ENCODE measurements around the gene EDAR.

The EDAR gene

GRCh38 chr2:108919571-108920373 is 69.2 kb downstream of the EDAR start:
- Histone ChIP-seq H3K9me3 (ENCODE audit: control insufficient read depth, low read length) (no peaks in the 10 kb centered on the region), H3K9ac (no peak overlapping the region), H3K79me2 (no peaks in the 10 kb centered on the region), H2AFZ (no peak overlapping the region), H3K4me1 (no peaks in the 10 kb centered on the region), H3K36me3 (ENCODE audit: control insufficient read depth, insufficient read depth, low read length) (no peaks in the 10 kb centered on the region), H3K27ac (no peak overlapping the region), H3K4me2 (ENCODE audit: low read length) (no peak overlapping the region), H3K4me3 (ENCODE audit: low read depth, low read length) (no peak overlapping the region), H3K27me3 (ENCODE audit: control insufficient read depth, insufficient read depth, low read length) (no peaks in the 10 kb centered on the region)
- TF ChIP-seq CTCF (IDR thresholded peaks at IDR 0.05): no peak

- H2AFZ ChIP-seq: no peak overlapping the region
- no peaks in the 10 kb centered on the region for H3K9me3 ChIP-seq (ENCODE audit: control insufficient read depth, low read length)
- no peak overlapping the region for H3K4me3 ChIP-seq (ENCODE audit: low read depth, low read length)
- H3K79me2 ChIP-seq: no peaks in the 10 kb centered on the region
- no peak overlapping the region for H3K4me2 ChIP-seq (ENCODE audit: low read length)
- no peaks in the 10 kb centered on the region for H3K4me1 ChIP-seq
- no peak overlapping the region for H3K9ac ChIP-seq
- H3K36me3 ChIP-seq (ENCODE audit: control insufficient read depth, insufficient read depth, low read length): no peaks in the 10 kb centered on the region
- TF ChIP-seq CTCF (IDR thresholded peaks at IDR 0.05): no peak
- H3K27me3 ChIP-seq (ENCODE audit: control insufficient read depth, insufficient read depth, low read length): no peaks in the 10 kb centered on the region
- no peak overlapping the region for H3K27ac ChIP-seq
Measured at GRCh38 chr2:108918941-108919341, 70.1 kb downstream of the EDAR start.

GRCh38 chr2:108918156-108918874 is 70.7 kb downstream of the EDAR start:
- H3K4me1 ChIP-seq: no peaks in the 10 kb centered on the region
- no peaks in the 10 kb centered on the region for H3K36me3 ChIP-seq (ENCODE audit: control insufficient read depth, insufficient read depth, low read length)
- H3K9me3 ChIP-seq (ENCODE audit: control insufficient read depth, low read length): no peaks in the 10 kb centered on the region
- no peak overlapping the region for H3K4me3 ChIP-seq (ENCODE audit: low read depth, low read length)
- H3K4me2 ChIP-seq (ENCODE audit: low read length): no peak overlapping the region
- H3K79me2 ChIP-seq: no peaks in the 10 kb centered on the region
- H2AFZ ChIP-seq: no peak overlapping the region
- no peak for TF ChIP-seq CTCF (IDR thresholded peaks at IDR 0.05)
- no peak overlapping the region for H3K9ac ChIP-seq
- no peaks in the 10 kb centered on the region for H3K27me3 ChIP-seq (ENCODE audit: control insufficient read depth, insufficient read depth, low read length)
- no peak overlapping the region for H3K27ac ChIP-seq

- Histone ChIP-seq H3K9ac (no peak overlapping the region), H3K27me3 (ENCODE audit: control insufficient read depth, insufficient read depth, low read length) (no peaks in the 10 kb centered on the region)
Measured at GRCh38 chr2:108917526-108917925, 71.5 kb downstream of the EDAR start.

More at GRCh38 chr2:108917526-108917925, 71.5 kb downstream of the EDAR start:
- Histone ChIP-seq H3K79me2 (no peaks in the 10 kb centered on the region), H3K9me3 (ENCODE audit: control insufficient read depth, low read length) (no peaks in the 10 kb centered on the region), H3K4me2 (ENCODE audit: low read length) (no peak overlapping the region), H3K36me3 (ENCODE audit: control insufficient read depth, insufficient read depth, low read length) (no peaks in the 10 kb centered on the region), H3K4me3 (ENCODE audit: low read depth, low read length) (no peak overlapping the region), H2AFZ (no peak overlapping the region), H3K4me1 (no peaks in the 10 kb centered on the region), H3K27ac (no peak overlapping the region)
- no peak for TF ChIP-seq CTCF (IDR thresholded peaks at IDR 0.05)

All from parathyroid adenoma (tissue), 2 donors.